Ascending aorta (tissue), 2 donors: ENCODE data around the gene LEF1. TPM values are rescaled to one million over a fixed set of nuclear protein-coding genes. Genes with fewer than 3 reads are reported as not detected.

Source experiments
- DNase-seq, 2 donors: peaks; one replicate each; pipeline ENCODE4 v3.0.0-alpha.2; 2019; ENCODE audit warnings: low spot score in 2 of 2
- H3K27ac ChIP-seq, 2 donors: fragments of 200-600 bp; sonication (generic); one replicate each; pipeline ENCODE4 v1.5.1; 2016 to 2017; ENCODE audit warnings: mild to moderate bottlenecking in 1 of 2
- H3K27me3 ChIP-seq: fragments of 200-600 bp; sonication (generic); one replicate; pipeline ENCODE4 v1.5.1; 2017
- H3K36me3 ChIP-seq, 2 donors: fragments of 200-600 bp; sonication (generic); one replicate each; pipeline ENCODE4 v1.5.1; 2016
- H3K4me1 ChIP-seq, 2 donors: fragments of 200-600 bp; sonication (generic); one replicate each; pipeline ENCODE4 v1.5.1; 2016 to 2017; ENCODE audit warnings: mild to moderate bottlenecking in 1 of 2
- H3K4me3 ChIP-seq, 2 donors: fragments of 200-600 bp; sonication (generic); one replicate each; pipeline ENCODE4 v1.5.1; 2016 to 2017; ENCODE audit warnings: mild to moderate bottlenecking in 1 of 2
- H3K9me3 ChIP-seq, 2 donors: fragments of 200-600 bp; sonication (generic); one replicate each; pipeline ENCODE4 v1.5.1; 2016
- CTCF ChIP-seq, 3 experiments: fragments of 200-600 bp in 2 of 3; fragments of 450-650 bp in 1 of 3; sonication (generic) in 2 of 3; IDR thresholded peaks; one replicate each; pipeline ENCODE4 v1.5.1; 2016 to 2019; ENCODE audit warnings: antibody characterized with exemption in 3 of 3, mild to moderate bottlenecking in 1 of 3, moderate library complexity in 1 of 3
- intact Hi-C: fragments of 100-400 bp; cut with DNase I; formaldehyde crosslinking; loops from one replicate; pipeline ENCODE4 v1.15.1; 2023
- total RNA-seq: library from RNA; depleted of rRNA; stranded (reverse); fragments of >200 nt; gene quantifications from one replicate; pipeline ENCODE4 v1.1.0, GENCODE V29; 2016

Gene LEF1
- total RNA-seq, 1 donor from 2014 or later, result not detected

- DNase-seq, result no peak
- Histone ChIP-seq H3K9me3 (no peaks in the 10 kb centered on the region), H3K4me1 (no peaks in the 10 kb centered on the region), H3K36me3 (no peaks in the 10 kb centered on the region), H3K27me3 (no peaks in the 10 kb centered on the region), H3K27ac (no peak overlapping the region), H3K4me3 (no peak overlapping the region)
- intact Hi-C loops, result no loop called here
- no peak for TF ChIP-seq CTCF (IDR thresholded peaks at IDR 0.05)
Measured at GRCh38 chr4:108070775-108071174, 98.0 kb downstream of the LEF1 start.

DNA sequence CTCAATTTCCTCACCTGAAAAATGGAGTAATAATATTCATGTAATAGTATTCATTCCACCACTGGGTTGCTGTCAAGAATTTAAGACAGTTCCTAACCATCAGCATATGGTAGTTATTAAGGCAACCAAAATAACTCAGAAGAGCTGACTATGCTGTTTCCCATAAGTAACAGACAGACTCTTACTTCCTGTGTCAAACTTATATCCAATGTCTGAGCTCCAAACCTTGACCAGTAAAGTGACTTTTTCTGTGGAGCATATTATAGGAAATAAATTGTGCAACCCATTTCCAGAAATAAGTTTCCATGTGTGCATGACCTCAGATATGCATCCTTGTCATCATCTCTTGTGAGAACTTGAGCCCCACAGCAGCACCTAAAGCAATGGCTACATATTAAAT is 100.3 kb downstream of the LEF1 start:
- H3K27me3 ChIP-seq, result no peaks in the 10 kb centered on the region
- H3K36me3 ChIP-seq, result no peaks in the 10 kb centered on the region
- H3K27ac ChIP-seq, result no peak overlapping the region
- no peaks in the 10 kb centered on the region for H3K9me3 ChIP-seq
- no peaks in the 10 kb centered on the region for H3K4me1 ChIP-seq
- no peak for DNase-seq
- no peak for TF ChIP-seq CTCF (IDR thresholded peaks at IDR 0.05)
- intact Hi-C loops, result no loop called here
- no peak overlapping the region for H3K4me3 ChIP-seq

DNA sequence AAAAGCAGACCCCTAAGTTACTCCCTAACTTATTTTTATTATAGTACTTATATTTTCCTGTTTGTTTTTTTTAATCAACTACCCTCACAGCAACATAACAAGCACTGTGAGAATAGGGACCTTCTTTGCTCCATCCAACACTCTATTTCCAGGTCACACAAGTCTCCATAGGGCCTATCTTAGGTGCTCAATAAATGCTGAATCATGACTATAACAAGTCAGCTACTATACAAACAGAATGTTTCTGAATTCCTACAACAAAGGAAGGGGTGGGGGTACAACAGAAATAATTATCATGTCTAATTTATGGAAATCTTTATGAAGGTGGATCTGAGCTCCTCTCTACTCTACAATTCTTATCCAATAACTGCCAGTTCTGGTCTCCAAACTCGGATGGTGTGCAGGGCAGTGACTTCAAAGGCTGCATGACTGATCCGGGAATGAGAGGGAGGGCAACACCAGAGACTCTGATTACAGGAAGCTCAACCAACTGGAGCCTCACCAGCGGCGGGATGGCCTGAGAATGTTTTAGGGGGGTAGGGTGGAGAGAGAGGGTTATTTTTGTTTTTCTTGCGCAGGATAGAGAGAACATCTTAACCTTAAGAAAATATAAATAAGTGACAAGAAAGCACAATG is 107.9 kb downstream of the LEF1 start:
- intact Hi-C loops, result loop anchor here (5.0 kb wide), 1 partner anchor 511 kb away; no protein-coding TSS in a partner anchor
- Histone ChIP-seq H3K36me3 (no peaks in the 10 kb centered on the region), H3K27ac (no peak overlapping the region), H3K27me3 (no peaks in the 10 kb centered on the region), H3K4me1 (no peaks in the 10 kb centered on the region), H3K4me3 (no peak overlapping the region), H3K9me3 (no peaks in the 10 kb centered on the region)
- DNase-seq, result no peak
- TF ChIP-seq CTCF (IDR thresholded peaks at IDR 0.05), result no peak

DNA sequence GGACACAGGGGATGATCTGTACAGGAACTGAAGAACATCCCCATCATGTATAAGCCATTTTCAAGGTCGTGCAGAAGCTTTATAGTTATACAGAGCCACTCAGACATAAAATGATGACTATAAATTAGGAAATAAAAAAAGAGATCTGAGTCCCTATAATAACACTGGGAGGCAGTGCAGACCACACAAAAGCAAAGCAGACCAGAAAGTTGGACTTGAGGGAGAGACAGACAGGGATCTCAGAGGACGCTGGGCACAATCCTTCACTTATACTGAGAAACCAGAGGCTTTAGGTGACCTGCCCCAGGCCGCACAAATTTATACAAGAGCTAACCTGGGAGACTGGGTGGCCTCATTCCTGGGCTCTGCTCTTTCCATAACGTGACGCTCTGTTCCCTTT is 108.6 kb downstream of the LEF1 start:
- no peak for DNase-seq
- no peak for TF ChIP-seq CTCF (IDR thresholded peaks at IDR 0.05)
- H3K9me3 ChIP-seq, result no peaks in the 10 kb centered on the region
- H3K4me3 ChIP-seq, result no peak overlapping the region
- H3K4me1 ChIP-seq, result no peaks in the 10 kb centered on the region
- intact Hi-C loops, result loop anchor here (5.0 kb wide), 1 partner anchor 512 kb away; no protein-coding TSS in a partner anchor
- H3K27me3 ChIP-seq, result no peaks in the 10 kb centered on the region
- H3K27ac ChIP-seq, result no peak overlapping the region
- no peaks in the 10 kb centered on the region for H3K36me3 ChIP-seq

DNA sequence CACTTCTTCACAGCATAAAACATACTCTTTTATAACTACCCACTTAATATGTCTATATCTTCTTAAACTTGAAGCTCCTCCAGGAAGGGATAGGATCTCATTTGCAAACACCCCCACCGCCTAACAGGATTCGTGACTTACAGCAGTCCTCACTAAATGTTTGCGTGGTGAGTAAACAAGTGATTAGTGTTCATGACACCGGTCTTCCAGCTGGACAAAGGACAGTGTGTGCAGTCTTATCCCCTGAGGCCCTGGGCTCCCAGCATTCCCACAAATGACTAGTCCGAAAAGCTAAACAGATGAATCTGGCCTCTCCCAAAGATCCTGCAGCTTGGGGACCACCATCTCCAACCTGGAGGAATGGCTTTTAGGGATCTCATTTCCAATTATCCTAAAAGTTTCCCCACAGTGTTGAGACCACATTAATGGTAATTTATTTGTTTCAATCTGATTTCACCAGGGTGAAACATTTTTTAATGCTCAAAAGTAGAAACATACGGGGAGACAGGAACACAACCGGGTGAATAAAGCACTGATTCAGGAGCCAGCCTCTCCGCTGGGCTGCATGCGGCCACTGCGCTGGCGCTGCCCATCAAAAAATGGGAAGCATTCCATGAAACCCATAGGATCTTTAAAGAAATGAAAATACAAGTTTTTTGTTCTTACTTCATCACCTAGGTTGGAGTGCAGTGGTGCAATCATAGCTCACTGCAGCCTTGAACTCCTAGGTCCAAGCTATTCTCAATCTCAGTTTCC is 109.9 kb downstream of the LEF1 start:
- Histone ChIP-seq H3K27me3 (no peaks in the 10 kb centered on the region), H3K4me3 (no peak overlapping the region), H3K27ac (no peak overlapping the region), H3K36me3 (no peaks in the 10 kb centered on the region), H3K4me1 (no peaks in the 10 kb centered on the region), H3K9me3 (no peaks in the 10 kb centered on the region)
- intact Hi-C loops, result no loop called here
- no peak for TF ChIP-seq CTCF (IDR thresholded peaks at IDR 0.05)
- DNase-seq, result no peak
